GM12892 (cell line): ENCODE results near the gene XPO1.

Experiments
- POLR2A ChIP-seq: IDR thresholded peaks from 2 replicates; pipeline ENCODE4 v1.6.1; 2011; ENCODE audit warnings: low read depth, low read length, control low read depth
- POLR2AphosphoS5 ChIP-seq: IDR thresholded peaks from 2 replicates; pipeline ENCODE4 v1.6.1; 2011; ENCODE audit warnings: low read depth, low read length, control low read depth

- TF ChIP-seq POLR2A (no peak), POLR2AphosphoS5 (no peak)
Observed at GRCh38 chr2:61470122-61470951, 67.8 kb downstream of the XPO1 start.
